Measurements from ENCODE around the gene CACNA1C.
A peak's percentile ranks its signal among the peaks of the same experiment; 100 is the strongest.

The CACNA1C gene

DNA sequence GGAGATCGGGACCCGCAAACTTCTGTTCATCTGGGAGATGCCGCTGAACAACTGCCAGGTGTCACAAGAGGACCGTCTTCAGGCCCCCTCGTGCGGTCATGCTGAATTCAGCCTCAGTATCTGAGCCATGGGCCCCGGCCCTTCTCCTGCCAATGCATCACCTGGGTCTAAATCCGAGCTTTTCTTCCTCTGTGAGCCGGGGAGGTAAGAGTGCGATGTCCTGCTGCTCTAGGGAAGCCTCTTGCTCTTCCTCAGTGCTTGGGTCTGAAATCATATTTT is 586.2 kb downstream of the CACNA1C start:
- Histone ChIP-seq H3K4me3 (ENCODE audit: low read length) (no peak overlapping the region), H3F3A (ENCODE audit: control insufficient read depth, insufficient read depth) (no peaks in the 10 kb centered on the region), H4K20me1 (ENCODE audit: control insufficient read depth, insufficient read depth, low read depth, low read length) (no peaks in the 10 kb centered on the region), H3K4me1 (ENCODE audit: control insufficient read depth, low read length) (no peaks in the 10 kb centered on the region), H3K27me3 (ENCODE audit: control insufficient read depth, low read length) (peaks cover 27% of the 10 kb centered on the region), H3K27ac (ENCODE audit: low read depth, low read length) (no peak overlapping the region), H3K9me3 (ENCODE audit: control insufficient read depth, insufficient read depth, low read length) (no peaks in the 10 kb centered on the region), H3K4me2 (ENCODE audit: low read length) (no peak overlapping the region), H3K36me3 (ENCODE audit: control insufficient read depth, low read length) (no peaks in the 10 kb centered on the region), H3K9me2 (replicated peaks; ENCODE audit: control insufficient read depth, low read length) (no peaks in the 10 kb centered on the region), H3K79me2 (ENCODE audit: control insufficient read depth, low read length) (no peaks in the 10 kb centered on the region)
- no peak for TF ChIP-seq EZH2phosphoT487 (IDR thresholded peaks at IDR 0.05; ENCODE audit: borderline replicate concordance, low read length)
- TF ChIP-seq, protein P1, sequence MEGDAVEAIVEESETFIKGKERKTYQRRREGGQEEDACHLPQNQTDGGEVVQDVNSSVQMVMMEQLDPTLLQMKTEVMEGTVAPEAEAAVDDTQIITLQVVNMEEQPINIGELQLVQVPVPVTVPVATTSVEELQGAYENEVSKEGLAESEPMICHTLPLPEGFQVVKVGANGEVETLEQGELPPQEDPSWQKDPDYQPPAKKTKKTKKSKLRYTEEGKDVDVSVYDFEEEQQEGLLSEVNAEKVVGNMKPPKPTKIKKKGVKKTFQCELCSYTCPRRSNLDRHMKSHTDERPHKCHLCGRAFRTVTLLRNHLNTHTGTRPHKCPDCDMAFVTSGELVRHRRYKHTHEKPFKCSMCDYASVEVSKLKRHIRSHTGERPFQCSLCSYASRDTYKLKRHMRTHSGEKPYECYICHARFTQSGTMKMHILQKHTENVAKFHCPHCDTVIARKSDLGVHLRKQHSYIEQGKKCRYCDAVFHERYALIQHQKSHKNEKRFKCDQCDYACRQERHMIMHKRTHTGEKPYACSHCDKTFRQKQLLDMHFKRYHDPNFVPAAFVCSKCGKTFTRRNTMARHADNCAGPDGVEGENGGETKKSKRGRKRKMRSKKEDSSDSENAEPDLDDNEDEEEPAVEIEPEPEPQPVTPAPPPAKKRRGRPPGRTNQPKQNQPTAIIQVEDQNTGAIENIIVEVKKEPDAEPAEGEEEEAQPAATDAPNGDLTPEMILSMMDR (IDR thresholded peaks at IDR 0.05; ENCODE audit: low read depth, low read length, poor library complexity, severe bottlenecking) = no peak

DNA sequence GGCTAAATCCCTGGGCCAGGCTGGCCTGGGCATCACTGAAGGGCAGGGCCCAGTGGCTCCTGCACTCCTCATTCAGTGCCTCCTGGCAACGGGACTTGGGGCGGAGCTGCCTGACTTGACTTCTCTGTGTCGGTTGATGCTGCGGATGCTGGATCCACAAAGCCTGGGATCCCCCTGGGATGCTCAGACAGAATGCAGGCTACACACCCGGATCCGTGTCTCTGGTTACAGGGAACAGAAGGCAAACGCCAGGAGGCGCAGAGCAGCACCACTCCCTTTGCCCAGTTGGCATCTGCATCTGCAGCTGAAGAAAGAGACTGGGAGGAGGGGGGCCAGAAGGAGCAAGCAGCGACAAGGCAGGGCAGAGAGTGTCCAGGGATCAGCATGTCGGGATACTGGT is 587.5 kb downstream of the CACNA1C start:
- Histone ChIP-seq H3K79me2 (ENCODE audit: control insufficient read depth, low read length) (no peaks in the 10 kb centered on the region), H3K4me1 (ENCODE audit: control insufficient read depth, low read length) (no peaks in the 10 kb centered on the region), H3K4me3 (ENCODE audit: low read length) (no peak overlapping the region), H3K36me3 (ENCODE audit: control insufficient read depth, low read length) (no peaks in the 10 kb centered on the region), H3F3A (ENCODE audit: control insufficient read depth, insufficient read depth) (no peaks in the 10 kb centered on the region), H3K27me3 (ENCODE audit: control insufficient read depth, low read length) (peaks cover 33% of the 10 kb centered on the region), H3K9me2 (replicated peaks; ENCODE audit: control insufficient read depth, low read length) (no peaks in the 10 kb centered on the region), H3K27ac (ENCODE audit: low read depth, low read length) (no peak overlapping the region), H4K20me1 (ENCODE audit: control insufficient read depth, insufficient read depth, low read depth, low read length) (no peaks in the 10 kb centered on the region), H3K4me2 (ENCODE audit: low read length) (no peak overlapping the region), H3K9me3 (ENCODE audit: control insufficient read depth, insufficient read depth, low read length) (no peaks in the 10 kb centered on the region)
- TF ChIP-seq, protein P1 (IDR thresholded peaks at IDR 0.05; ENCODE audit: low read depth, low read length, poor library complexity, severe bottlenecking) = no peak
- no peak for TF ChIP-seq EZH2phosphoT487 (IDR thresholded peaks at IDR 0.05; ENCODE audit: borderline replicate concordance, low read length)

DNA sequence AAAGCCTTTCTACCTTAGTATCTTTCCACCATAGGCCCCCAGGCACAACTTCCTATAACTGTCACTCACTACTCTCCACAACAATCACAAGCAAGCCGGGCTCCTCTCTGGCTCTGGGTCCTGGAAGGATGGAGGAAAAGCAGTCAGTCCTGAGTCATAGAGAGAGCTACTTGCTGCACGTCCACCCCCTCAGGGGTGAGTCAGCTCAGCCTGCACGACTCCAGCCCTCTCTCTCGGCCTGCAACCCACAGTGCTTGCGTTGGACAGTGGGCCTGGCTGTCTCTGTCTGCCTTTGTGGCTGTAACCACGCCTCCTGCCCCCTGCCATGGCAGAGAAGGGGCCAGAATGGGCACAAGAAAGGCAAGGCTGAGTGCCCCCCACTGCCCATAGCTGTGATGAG is 587.9 kb downstream of the CACNA1C start:
- H3K27me3 ChIP-seq (ENCODE audit: control insufficient read depth, low read length) = peaks cover 33% of the 10 kb centered on the region
- no peak overlapping the region for H3K27ac ChIP-seq (ENCODE audit: low read depth, low read length)
- no peak overlapping the region for H3K4me2 ChIP-seq (ENCODE audit: low read length)
- no peaks in the 10 kb centered on the region for H3K9me3 ChIP-seq (ENCODE audit: control insufficient read depth, insufficient read depth, low read length)
- no peaks in the 10 kb centered on the region for H3F3A ChIP-seq (ENCODE audit: control insufficient read depth, insufficient read depth)
- H3K9me2 ChIP-seq (replicated peaks; ENCODE audit: control insufficient read depth, low read length) = no peaks in the 10 kb centered on the region
- H4K20me1 ChIP-seq (ENCODE audit: control insufficient read depth, insufficient read depth, low read depth, low read length) = no peaks in the 10 kb centered on the region
- no peaks in the 10 kb centered on the region for H3K79me2 ChIP-seq (ENCODE audit: control insufficient read depth, low read length)
- TF ChIP-seq EZH2phosphoT487 (IDR thresholded peaks at IDR 0.05; ENCODE audit: borderline replicate concordance, low read length) = no peak
- TF ChIP-seq, protein P1 (IDR thresholded peaks at IDR 0.05; ENCODE audit: low read depth, low read length, poor library complexity, severe bottlenecking) = no peak
- no peaks in the 10 kb centered on the region for H3K4me1 ChIP-seq (ENCODE audit: control insufficient read depth, low read length)
- H3K36me3 ChIP-seq (ENCODE audit: control insufficient read depth, low read length) = no peaks in the 10 kb centered on the region
- H3K4me3 ChIP-seq (ENCODE audit: low read length) = no peak overlapping the region

DNA sequence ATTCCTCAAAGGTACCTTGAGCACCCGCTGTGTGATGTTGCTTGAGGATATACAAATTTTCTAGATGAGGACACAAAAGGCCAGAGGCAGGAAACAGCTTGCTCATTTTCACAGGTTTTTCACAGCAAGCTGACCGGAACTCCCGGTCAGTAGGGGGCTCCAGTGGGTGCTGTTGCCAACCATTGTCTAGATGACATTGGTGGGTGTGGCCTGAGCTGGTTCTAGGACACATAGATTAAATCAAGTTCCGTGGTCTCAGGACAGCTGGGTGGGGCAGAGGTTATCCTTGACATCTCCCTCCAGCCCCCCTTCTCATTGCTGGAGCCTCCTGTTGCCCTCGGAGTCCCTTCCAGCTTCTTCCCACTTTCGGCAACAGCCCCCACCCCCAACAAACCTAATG is 588.4 kb downstream of the CACNA1C start:
- no peaks in the 10 kb centered on the region for H3F3A ChIP-seq (ENCODE audit: control insufficient read depth, insufficient read depth)
- no peak overlapping the region for H3K4me3 ChIP-seq (ENCODE audit: low read length)
- no peak overlapping the region for H3K4me2 ChIP-seq (ENCODE audit: low read length)
- no peaks in the 10 kb centered on the region for H3K9me2 ChIP-seq (replicated peaks; ENCODE audit: control insufficient read depth, low read length)
- no peaks in the 10 kb centered on the region for H3K9me3 ChIP-seq (ENCODE audit: control insufficient read depth, insufficient read depth, low read length)
- no peaks in the 10 kb centered on the region for H3K79me2 ChIP-seq (ENCODE audit: control insufficient read depth, low read length)
- TF ChIP-seq, protein P1 (IDR thresholded peaks at IDR 0.05; ENCODE audit: low read depth, low read length, poor library complexity, severe bottlenecking) = peak; percentile 30
- no peak for TF ChIP-seq EZH2phosphoT487 (IDR thresholded peaks at IDR 0.05; ENCODE audit: borderline replicate concordance, low read length)
- no peaks in the 10 kb centered on the region for H4K20me1 ChIP-seq (ENCODE audit: control insufficient read depth, insufficient read depth, low read depth, low read length)
- no peak overlapping the region for H3K27ac ChIP-seq (ENCODE audit: low read depth, low read length)
- H3K27me3 ChIP-seq (ENCODE audit: control insufficient read depth, low read length) = peaks cover 35% of the 10 kb centered on the region
- no peaks in the 10 kb centered on the region for H3K36me3 ChIP-seq (ENCODE audit: control insufficient read depth, low read length)
- H3K4me1 ChIP-seq (ENCODE audit: control insufficient read depth, low read length) = no peaks in the 10 kb centered on the region

All from DOHH2 (cell line).